HL-60 (cell line): ENCODE results near the gene HINT2.

Experiments
- CTCF ChIP-seq: IDR thresholded peaks from one replicate; pipeline ENCODE4 v1.5.1; 2011; ENCODE audit warnings: low read length, control low read depth, inconsistent platforms; ENCODE audit not compliant: insufficient read depth
- GABPA ChIP-seq: IDR thresholded peaks from 2 replicates; pipeline ENCODE4 v1.6.1; 2012; ENCODE audit warnings: low read depth
- POLR2AphosphoS5 ChIP-seq: IDR thresholded peaks from 2 replicates; pipeline ENCODE4 v1.6.1; 2012; ENCODE audit warnings: low read depth
- REST ChIP-seq: IDR thresholded peaks from 2 replicates; pipeline ENCODE4 v1.6.1; 2012; ENCODE audit warnings: low read depth; ENCODE audit not compliant: insufficient replicate concordance
- SPI1 ChIP-seq: IDR thresholded peaks from 2 replicates; pipeline ENCODE4 v1.6.1; 2012; ENCODE audit warnings: low read depth, mild to moderate bottlenecking, borderline replicate concordance

DNA sequence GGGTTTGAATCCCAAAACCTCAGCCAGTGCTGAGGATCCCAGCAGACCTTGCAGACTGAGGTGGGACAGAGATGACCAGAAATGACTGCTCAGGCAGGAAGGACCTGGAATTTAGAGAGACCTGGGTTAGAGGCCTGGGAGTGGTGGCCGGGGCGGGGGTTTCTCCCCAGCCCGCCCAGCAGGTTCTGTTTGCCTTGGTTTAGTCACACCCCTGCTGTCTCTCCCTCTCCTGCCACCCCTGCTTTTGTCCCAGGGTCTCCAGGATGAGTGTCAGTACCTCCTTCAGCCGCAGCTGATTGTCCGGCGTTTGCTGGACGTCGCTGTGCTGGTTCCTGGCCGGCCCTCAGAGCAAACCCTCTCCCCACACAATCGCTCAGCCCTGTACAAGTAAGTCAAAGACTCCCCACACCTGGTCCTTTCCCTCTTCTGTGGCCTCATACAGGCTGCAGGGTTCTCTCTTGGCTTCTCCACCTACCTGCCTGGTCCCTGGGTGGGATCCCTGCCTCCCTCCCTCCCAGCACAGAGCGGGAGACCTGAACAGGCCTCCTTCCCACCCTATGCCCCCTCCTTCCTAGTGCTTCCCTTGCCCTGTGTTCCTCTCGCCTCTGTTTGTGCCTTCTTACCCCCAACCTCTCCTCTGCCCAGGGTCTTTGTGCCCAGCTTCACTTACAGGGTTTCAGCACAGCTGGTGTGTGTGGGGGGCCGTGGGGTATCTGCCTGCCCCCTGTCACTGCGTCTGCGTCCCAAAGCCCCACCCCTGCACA lies 26.2 kb upstream of the HINT2 start:
- TF ChIP-seq CTCF (no peak), GABPA (no peak), REST (no peak), POLR2AphosphoS5 (no peak), SPI1 (no peak)
